Measurements from ENCODE around the gene GPR108. TPM values are rescaled to one million over a fixed set of nuclear protein-coding genes. Genes with fewer than 3 reads are reported as not detected.

Gene GPR108
- total RNA-seq, 1 donor from 2014 or later: 38.3 TPM

DNA sequence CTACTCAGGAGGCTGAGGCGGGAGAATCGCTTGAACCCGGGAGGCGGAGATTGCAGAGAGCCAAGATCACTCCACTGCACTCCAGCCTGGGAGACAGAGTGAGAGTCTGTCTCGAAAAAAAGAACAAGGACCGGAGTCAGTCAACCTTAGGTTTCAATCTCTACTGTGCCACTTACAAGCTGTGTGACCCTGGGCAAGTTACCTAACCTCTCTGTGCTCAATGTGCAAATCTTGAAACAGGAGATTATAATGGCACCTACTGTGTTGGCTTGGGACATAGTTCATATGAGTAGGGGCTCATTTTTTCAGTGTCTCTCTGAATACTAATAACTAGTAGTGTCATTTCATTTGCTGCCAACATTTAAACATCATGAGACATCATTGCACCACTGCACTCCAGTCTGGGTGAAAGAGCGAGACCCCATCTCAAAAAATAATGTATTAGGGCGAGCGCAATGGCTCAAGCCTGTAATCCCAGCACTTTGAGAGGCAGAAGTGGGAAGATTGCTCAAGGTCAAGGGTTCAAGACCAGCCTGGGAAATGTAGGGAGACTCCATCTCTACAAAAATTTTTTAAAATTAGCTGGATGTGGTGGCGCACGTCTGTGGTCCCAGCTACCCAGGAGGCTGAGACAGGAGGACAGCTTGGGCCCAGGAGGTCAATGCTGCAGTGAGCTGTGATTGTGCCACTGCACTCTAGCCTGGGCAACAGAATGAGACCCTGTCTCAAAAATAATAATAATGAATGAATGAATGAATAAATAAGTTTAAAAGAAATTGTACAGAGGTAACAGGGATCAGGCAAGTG lies 22.4 kb downstream of the GPR108 start:
- no peaks in the 10 kb centered on the region for H3K9me3 ChIP-seq (ENCODE audit: low read depth)

DNA sequence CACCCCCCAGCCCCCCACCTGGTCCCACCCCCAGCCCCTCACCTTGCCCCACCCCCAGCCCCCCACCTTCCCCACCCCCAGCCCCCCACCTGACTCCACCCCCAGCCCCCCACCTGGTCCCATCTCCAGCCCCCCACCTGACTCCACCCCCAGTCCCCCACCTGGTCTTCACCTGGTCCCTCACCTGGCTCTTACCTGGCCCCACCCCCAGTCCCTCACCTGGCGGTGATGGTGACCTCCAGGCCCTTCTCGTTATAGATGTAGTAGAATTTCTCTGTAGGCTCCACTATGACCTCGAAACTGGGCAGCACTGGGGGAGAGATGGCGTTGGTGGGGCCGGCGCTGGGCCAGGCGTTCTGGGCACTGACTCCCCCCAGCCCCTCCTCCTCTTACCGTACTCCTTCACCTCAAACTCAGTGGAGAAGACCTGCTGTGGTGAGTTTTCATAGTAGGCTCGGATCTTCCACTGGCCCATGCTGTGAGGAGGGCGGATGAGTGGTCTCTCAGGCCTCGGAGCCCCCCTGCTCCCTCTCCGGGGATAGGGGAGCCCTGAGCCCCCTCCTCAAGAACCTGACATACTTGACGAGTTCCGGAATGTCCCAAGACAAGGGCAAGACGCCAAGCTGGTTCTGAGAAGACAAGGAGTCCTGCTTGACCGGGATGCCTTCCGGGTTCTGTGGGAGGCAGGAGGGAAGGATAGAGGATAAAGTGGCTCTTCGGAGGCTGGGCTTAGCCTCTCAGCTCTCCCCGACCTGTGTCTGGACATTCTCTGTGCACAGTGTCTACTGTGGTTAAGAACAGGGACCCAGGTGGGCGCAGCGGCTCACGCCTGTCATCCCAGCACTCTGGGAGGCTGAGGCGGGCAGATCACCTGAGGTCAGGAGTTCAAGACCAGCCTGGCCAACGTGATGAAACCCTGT lies 23.3 kb downstream of the GPR108 start:
- no peaks in the 10 kb centered on the region for H3K36me3 ChIP-seq
- no peaks in the 10 kb centered on the region for H3K79me2 ChIP-seq (ENCODE audit: low read depth)
- no peak overlapping the region for H2AFZ ChIP-seq (replicated peaks)
- H3K9ac ChIP-seq: no peak overlapping the region
- no peak overlapping the region for H3K4me2 ChIP-seq
- no peak overlapping the region for H3K4me3 ChIP-seq
- H3K4me1 Mint-ChIP-seq: peaks cover 5% of the 10 kb centered on the region
- no peak overlapping the region for H3K4me3 Mint-ChIP-seq
- H3F3A ChIP-seq (ENCODE audit: low read depth): peaks cover 4% of the 10 kb centered on the region
- H3K27me3 Mint-ChIP-seq (ENCODE audit: insufficient read depth, low read depth): peaks cover 38% of the 10 kb centered on the region
- H3K27ac ChIP-seq: no peak overlapping the region
- no peak overlapping the region for H3K27ac Mint-ChIP-seq
- no peaks in the 10 kb centered on the region for H4K20me1 ChIP-seq (ENCODE audit: low read depth)
- TF ChIP-seq, protein P1, sequence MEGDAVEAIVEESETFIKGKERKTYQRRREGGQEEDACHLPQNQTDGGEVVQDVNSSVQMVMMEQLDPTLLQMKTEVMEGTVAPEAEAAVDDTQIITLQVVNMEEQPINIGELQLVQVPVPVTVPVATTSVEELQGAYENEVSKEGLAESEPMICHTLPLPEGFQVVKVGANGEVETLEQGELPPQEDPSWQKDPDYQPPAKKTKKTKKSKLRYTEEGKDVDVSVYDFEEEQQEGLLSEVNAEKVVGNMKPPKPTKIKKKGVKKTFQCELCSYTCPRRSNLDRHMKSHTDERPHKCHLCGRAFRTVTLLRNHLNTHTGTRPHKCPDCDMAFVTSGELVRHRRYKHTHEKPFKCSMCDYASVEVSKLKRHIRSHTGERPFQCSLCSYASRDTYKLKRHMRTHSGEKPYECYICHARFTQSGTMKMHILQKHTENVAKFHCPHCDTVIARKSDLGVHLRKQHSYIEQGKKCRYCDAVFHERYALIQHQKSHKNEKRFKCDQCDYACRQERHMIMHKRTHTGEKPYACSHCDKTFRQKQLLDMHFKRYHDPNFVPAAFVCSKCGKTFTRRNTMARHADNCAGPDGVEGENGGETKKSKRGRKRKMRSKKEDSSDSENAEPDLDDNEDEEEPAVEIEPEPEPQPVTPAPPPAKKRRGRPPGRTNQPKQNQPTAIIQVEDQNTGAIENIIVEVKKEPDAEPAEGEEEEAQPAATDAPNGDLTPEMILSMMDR (IDR thresholded peaks at IDR 0.05): no peak
- TF ChIP-seq EZH2phosphoT487 (IDR thresholded peaks at IDR 0.05) (no peak), EZH2 (IDR thresholded peaks at IDR 0.05) (no peak)
- peaks cover 8% of the 10 kb centered on the region for H3K9me3 Mint-ChIP-seq
- H3K4me1 ChIP-seq: no peaks in the 10 kb centered on the region
- no peak for DNase-seq (ENCODE audit: low spot score)
- no peaks in the 10 kb centered on the region for H3K9me3 ChIP-seq (ENCODE audit: low read depth)
- H3K27me3 ChIP-seq: peaks cover 32% of the 10 kb centered on the region
- H3K36me3 Mint-ChIP-seq: no peaks in the 10 kb centered on the region

More for the DNA sequence above, 22.4 kb downstream of the GPR108 start:
- Mint-ChIP-seq H3K27me3 (ENCODE audit: insufficient read depth, low read depth) (peaks cover 39% of the 10 kb centered on the region), H3K4me3 (no peak overlapping the region), H3K36me3 (no peaks in the 10 kb centered on the region), H3K9me3 (peaks cover 8% of the 10 kb centered on the region), H3K4me1 (peaks cover 5% of the 10 kb centered on the region), H3K27ac (no peak overlapping the region)
- Histone ChIP-seq H3F3A (ENCODE audit: low read depth) (peaks cover 4% of the 10 kb centered on the region), H3K27ac (no peak overlapping the region), H3K4me1 (no peaks in the 10 kb centered on the region), H3K4me3 (no peak overlapping the region), H3K9ac (no peak overlapping the region), H3K79me2 (ENCODE audit: low read depth) (no peaks in the 10 kb centered on the region), H2AFZ (replicated peaks) (no peak overlapping the region), H3K36me3 (no peaks in the 10 kb centered on the region), H3K27me3 (peaks cover 23% of the 10 kb centered on the region), H3K4me2 (no peak overlapping the region), H4K20me1 (ENCODE audit: low read depth) (no peaks in the 10 kb centered on the region)
- no peak for DNase-seq (ENCODE audit: low spot score)
- TF ChIP-seq, protein P1 (IDR thresholded peaks at IDR 0.05): no peak
- TF ChIP-seq EZH2 (IDR thresholded peaks at IDR 0.05) (no peak), EZH2phosphoT487 (IDR thresholded peaks at IDR 0.05) (no peak)

DNA sequence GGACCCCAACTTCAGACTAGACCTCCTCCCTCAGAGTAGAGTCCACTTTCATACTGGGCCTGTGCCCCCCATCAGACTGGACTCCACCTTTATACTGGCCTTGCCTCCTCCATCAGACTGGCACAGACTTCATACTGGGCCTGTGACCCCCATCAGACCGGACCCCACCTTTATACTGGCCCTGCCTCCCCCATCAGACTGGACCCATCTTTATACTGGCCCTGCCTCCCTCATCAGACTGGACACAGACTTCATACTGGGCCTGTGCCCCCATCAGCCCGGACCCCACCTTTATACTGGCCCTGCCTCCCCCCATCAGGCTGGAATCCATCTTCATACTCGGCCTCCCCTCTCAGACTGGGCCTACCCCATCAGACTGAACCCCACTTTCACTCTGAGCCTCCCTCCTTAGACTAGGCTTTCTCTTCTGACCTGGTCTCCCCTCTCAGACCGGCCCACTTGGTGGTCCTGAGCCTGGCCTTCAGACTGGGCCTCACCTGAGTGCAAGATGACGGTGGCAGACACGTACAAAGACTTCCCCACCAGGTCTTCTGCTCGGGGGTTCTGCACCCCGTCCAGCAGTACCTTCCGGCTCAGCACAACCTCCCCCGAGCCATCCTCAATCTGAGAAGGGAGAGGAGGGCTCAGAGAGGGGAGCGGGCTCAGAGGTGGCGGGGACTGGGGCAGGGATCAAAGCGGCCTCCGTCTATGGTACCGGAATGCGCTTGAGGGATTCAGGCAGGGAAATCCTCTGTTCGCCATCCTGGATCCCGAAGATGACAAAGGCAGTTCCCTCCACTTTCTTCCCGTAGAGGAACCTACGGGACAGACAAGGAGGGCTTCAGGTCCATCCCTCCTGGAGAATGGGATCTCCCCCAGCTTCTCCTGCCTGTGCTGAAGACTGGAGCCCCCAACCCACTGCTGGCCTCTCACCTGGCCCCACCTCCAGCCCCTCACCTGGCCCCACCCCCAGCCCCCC lies 24.4 kb downstream of the GPR108 start:
- Mint-ChIP-seq H3K27me3 (ENCODE audit: insufficient read depth, low read depth) (peaks cover 43% of the 10 kb centered on the region), H3K36me3 (no peaks in the 10 kb centered on the region)
- no peak for DNase-seq (ENCODE audit: low spot score)

More for the DNA sequence above, 24.4 kb downstream of the GPR108 start:
- Histone ChIP-seq H3K36me3 (no peaks in the 10 kb centered on the region), H3K4me2 (no peak overlapping the region), H3K27me3 (peaks cover 42% of the 10 kb centered on the region), H3F3A (ENCODE audit: low read depth) (peaks cover 4% of the 10 kb centered on the region), H3K4me1 (no peaks in the 10 kb centered on the region), H3K9me3 (ENCODE audit: low read depth) (no peaks in the 10 kb centered on the region), H3K79me2 (ENCODE audit: low read depth) (no peaks in the 10 kb centered on the region), H4K20me1 (ENCODE audit: low read depth) (no peaks in the 10 kb centered on the region), H3K27ac (no peak overlapping the region), H3K4me3 (no peak overlapping the region), H2AFZ (replicated peaks) (no peak overlapping the region), H3K9ac (no peak overlapping the region)
- no peak overlapping the region for H3K4me3 Mint-ChIP-seq
- peaks cover 5% of the 10 kb centered on the region for H3K4me1 Mint-ChIP-seq
- TF ChIP-seq EZH2phosphoT487 (IDR thresholded peaks at IDR 0.05): no peak
- TF ChIP-seq, protein P1 (IDR thresholded peaks at IDR 0.05): no peak
- TF ChIP-seq EZH2 (IDR thresholded peaks at IDR 0.05): no peak
- no peak overlapping the region for H3K27ac Mint-ChIP-seq
- H3K9me3 Mint-ChIP-seq: peaks cover 8% of the 10 kb centered on the region
